CD4-positive, alpha-beta T cell treated with Interleukin-10 for 1 hour (primary cell): ENCODE results near the gene KRT4.
"Not testable (repeated sequence)": the region's sequence is repeated elsewhere in the genome, so short reads cannot be mapped to it uniquely, and the experiment has no call there.

Experiments
- DNase-seq: peaks from one replicate; pipeline ENCODE4 v3.0.0-alpha.2; 2020

The KRT4 gene

DNA sequence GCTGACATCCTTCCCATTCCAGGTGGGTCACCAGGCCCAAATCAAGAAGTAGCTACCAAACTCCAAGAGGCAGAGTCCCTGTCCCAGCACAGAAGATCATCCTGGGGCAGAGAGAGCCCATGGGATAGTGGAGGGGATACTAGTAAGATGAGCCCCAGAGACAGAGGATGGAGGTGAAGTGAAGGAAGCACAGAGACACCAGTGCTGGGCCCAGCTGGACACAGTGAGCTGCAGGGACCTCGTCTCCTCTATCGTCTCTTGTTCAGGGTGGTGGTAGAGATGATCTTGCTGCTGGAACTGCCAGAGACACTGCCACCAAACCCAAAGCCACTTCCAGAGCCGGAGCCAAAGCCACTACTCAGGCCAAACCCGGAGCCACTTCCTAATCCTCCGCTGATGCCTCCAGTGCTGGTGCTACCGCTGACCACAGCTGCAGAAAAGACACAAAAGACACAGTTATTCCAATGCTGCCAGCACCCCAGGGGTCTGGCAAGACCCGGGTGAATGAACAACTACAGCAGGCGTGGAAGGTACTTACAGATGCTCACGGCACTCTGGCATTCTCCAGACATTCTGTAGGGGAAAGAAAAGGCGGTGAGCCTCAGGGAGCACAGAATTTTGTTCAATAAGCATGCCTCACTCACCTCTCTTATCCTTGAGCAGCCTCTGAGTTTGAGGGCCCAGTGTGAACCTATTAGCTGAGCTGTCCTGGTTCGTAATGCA lies 6.9 kb downstream of the KRT4 start:
- DNase-seq = no peak

DNA sequence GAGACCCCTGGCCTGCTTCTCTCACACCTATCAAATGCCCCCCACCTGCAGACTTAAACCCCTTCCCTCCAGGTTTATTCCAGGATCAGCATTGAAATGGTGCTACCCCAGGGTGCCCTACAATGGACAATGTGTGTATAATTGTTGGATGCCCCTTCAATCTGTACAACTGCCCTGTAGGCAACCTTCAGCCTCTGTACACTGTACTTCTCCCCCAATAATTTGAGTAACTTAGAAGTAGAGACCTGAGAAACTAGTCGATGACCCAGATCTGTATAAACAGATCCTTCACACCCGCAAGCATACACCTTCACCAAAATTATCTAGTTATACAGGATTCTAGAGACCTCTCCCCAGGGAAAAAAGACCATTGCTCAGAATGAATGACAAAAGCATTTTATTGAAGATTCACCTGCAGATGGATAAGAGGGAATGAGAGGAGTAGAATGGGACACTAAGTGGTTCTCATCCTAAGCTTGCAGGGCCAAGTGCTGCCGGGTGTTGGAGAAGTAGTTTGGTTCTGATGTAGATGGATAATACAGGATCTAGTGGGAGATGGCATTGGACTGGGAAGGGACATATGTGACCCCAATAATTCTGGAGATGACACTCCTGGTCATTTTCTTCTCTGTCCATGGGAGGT lies 7.6 kb downstream of the KRT4 start:
- no peak for DNase-seq

DNA sequence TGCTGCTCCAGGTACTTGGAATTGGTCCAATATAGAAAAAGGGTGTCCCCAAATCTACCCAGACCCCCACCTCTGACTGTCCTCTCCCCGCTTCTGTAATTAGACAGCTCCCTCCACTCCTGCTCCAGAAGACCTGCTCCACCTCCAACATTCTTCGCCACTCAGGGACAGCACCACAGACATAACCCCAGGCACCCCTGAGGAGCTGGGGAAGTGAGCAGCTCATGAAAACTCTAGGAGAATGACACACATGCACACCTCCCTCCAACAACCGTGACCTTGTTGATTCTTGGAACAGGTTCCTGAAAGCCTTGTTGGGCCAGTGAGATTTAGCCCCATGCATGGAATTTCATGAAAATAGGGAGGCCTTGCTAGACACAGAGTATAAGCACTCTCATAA lies 8.2 kb downstream of the KRT4 start:
- no peak for DNase-seq

DNA sequence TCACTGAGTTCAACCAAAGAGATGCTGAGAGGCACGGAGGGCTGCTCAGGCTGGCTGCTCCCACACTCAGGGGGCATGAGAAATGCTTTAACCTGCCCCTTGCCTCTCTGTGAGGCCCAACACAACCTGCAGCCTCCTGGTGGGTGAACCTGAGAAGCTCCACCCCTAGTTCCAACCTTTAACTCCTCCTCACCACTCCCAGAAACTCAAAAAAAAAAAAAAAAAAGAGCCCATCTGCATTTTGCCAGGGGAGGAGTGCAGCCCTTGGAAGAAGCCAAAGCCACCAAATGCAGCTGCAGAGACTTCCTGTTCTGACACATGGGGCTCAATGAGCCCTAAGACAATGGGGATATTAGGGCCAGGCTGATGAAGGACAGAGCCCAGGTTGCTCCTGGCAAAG lies 8.9 kb downstream of the KRT4 start:
- no peak for DNase-seq

DNA sequence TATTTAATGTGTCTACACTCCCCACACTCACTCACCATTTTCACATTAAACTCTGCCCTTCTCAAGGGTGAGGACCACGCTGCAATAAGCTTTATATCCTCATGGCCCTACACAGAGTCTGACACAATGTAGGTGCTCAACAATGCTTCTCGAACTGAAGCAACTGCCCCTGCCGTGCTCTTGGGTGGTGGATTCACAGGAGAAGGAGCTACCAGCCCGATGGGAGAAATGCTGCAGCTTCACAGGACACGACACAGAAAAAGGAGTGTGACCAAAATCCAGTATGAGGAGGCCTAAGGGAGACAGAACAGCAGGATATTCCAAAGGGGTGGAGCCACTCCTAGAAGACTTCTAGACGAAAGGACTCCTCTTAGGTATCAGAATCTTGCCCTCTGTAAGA lies 11.5 kb downstream of the KRT4 start:
- no peak for DNase-seq

DNA sequence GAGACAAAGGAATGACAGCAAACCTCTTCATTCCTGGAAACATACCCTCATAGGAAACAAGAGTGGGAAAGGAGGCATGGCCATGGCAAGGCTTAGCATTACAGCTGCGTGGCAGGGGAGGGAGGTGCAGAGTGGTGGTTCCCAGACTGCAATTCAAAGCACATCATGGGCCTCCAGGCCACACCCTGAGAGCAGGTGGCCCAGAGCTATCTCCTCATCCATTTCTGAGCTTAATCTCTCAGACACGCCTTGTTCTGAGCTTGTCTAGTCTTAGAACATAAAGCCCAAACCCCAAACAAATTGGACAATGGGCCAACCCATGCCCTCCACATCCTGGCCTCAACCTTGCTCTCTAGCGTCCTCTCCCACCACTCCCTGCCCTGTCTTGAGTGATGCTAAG lies 12.1 kb downstream of the KRT4 start:
- no peak for DNase-seq

DNA sequence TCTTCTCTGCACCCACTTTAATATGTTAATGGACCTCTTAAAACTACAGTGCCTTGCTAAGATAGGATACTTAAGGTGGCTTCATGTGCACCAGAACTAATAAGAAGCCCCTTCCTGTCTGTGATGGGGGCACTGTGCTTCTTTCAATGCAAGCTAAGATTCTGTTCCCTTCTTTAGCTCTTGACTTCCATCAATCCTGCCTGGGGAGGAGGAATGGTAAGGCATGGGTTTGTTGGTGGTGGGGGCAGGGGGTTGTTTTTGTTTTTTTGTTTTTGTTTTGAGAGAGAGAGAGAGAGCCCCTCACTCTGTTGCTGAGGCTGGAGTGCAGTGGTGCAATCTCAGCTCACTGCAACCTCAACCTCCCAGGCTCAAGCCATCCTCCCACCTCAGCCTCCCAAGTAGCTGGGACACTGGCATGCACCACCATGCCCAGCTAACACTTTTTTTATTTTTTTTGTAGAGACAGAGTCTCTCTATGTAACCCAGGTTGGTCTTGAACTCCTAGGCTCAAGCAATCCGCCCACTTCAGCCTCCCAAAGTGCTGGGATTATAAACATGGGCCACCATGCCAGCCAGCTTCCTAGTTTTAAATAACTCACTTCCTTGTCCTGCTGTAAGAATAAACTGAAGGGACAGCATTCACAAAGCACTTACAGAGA lies 13.5 kb downstream of the KRT4 start:
- no peak for DNase-seq

DNA sequence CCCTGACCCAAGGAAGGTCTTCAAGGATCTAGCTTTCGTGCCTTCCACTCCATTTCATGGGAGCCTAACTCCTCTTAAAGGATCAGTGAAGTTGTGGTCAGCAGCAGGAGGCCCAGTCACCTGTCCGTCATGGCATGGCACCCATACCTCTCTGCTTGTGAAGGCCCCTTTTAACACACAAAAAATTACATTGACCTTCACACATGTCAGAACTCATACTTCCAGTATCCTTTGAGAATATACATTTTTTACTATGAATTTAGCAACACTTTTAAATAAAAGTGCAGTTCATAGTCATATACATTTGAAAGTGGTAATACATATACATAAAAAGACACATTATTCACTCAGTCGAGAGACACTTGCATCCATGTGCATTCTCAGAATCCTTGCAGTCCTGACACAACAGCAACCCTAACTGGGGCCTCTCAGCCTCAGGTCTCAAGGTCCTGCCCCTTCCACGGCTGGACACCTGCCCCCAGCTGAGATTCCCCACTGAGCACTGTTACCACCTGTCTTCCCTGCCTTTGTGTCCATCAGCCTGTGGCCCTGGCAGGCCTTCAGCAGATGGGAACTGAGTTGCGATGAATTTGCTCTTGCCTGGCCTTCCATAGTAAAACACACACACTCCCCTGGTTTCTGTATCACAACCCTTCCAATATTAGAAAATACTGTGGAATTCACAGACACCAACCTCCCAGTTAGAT lies 14.3 kb downstream of the KRT4 start:
- DNase-seq = no peak

DNA sequence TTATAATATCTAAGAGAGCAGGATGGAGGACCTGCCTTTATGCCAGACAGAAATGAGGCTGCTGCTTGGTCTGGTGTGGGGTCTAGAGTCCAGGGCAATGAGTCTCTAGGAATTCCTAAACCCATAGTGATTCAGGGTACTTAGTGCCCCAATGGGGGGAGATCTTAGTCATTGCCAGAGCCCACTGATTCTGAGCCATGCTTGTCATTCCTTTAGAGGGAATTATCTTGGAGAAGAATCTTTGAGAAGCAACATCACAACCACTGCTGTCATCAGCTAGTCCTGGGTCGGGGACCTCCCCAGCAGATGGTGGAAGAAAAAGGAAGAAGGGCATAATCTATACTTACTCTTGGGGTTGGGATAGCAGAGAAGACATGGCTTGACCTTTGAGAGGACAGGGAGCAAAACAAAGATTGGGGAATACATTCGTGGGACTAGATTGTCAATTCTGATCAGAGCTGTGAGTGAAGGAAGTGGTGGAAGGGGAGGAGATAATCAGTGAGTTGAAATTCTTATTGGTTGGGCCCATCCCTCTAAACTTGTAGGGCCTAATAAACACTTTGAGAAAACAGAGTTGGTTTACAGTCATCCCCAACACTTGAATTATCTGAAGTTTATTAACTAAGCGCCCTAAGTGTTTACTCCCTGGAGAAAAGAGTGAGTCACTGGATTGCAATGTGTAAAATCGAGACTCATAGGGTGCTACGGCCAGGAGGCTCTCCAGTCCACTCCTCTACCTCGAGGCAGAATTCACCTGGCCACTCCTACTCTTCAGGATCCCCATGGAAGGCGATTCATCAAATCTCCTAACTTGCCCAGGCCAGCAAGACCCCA lies 15.0 kb downstream of the KRT4 start:
- DNase-seq = no peak

DNA sequence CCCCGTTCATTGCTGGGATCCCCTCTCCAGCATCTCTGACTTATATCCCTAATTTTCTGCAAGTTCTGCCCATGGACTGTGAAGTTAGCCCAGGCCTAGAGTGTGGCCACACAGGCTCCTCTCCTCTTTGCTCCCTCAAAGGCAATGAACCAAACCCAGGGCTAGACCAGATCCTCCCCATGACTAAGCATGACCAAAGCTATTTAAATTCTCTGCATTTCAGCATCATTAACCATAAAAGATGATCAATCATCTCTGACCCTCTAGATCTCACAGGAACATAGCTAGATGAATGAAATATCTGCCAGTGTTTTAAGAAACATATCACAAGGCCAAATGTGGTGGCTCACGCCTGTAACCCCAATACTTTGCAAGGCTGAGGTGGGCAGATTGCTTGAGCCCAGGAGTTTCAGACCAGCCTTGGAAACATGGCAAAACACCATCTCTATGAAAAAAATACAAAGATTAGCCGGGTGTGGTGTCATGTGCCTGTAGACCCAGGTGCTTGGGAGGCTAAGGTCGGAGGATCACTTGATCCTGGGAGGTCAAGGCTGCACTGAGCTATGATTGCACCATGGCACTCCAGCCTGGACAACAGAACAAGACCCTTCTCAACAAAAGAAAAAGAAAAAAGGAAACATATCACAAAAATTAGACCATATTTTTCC lies 15.8 kb downstream of the KRT4 start:
- no peak for DNase-seq

DNA sequence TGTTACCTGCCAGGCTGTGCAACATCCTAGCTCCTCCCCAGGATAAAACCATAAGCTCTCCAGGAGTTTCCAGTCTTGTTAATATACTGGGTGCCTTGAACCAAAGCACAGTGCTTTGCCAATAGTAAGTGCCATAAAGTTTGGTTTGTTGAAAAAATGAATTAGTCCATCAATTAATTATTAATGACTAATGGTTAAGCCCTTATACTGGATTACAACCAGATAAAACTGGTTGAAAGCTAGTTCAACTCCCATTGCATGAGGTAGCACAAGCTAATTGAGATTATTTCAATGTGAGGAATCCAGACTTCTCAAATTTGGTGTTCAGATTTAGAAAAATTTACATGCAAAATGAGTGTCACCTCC lies 16.4 kb downstream of the KRT4 start:
- no peak for DNase-seq

DNA sequence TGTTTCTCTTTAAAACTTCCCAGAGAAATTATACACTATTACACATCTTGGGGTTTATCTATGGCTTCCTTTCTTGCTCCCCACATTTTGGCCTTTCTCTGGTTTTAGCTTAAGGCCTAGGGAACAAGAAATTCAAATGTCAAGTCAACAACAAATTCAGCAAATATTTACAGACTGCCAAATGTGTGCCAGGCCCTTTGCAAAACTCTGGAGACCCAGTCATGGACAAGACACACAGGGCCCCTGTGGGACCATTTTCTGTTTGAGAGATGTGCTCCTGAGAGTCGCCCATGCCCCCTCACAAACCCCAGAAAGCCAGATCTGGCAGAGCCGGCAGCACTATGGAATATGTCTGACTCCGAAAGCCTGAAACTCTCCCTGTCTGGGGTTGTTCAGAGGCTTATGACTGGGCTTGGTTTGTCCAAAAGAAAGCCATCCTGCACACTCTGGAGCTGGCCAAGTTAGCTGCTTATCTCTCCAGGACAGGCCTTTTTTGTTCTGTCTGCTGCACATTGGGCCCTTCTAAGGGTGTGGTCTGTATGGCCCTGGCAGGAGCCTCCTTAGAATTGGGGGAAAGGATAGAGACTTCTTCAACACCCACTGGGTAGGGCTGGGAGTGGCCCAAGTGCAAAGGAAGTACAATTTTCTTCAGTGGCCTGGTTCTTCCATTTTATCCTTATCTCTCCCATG lies 16.9 kb downstream of the KRT4 start:
- DNase-seq = no peak

DNA sequence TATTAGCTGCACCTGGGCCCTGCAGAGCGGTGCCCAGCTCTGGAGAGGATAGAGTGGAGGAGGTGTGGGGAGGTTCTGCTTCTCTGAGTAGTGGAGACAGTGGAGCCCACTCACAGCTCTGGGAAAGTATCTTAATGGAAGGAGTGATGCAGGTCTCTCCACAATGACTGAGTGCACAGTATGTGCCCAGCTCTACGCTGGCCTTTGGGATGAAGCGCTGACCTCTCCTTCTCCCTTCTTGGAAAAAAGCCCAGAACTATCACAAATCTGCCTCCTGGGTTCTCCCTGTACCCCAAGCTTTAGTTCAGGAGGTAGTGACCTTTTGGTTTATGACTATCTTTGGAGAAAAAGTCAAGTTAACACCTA lies 17.5 kb downstream of the KRT4 start:
- no peak for DNase-seq

DNA sequence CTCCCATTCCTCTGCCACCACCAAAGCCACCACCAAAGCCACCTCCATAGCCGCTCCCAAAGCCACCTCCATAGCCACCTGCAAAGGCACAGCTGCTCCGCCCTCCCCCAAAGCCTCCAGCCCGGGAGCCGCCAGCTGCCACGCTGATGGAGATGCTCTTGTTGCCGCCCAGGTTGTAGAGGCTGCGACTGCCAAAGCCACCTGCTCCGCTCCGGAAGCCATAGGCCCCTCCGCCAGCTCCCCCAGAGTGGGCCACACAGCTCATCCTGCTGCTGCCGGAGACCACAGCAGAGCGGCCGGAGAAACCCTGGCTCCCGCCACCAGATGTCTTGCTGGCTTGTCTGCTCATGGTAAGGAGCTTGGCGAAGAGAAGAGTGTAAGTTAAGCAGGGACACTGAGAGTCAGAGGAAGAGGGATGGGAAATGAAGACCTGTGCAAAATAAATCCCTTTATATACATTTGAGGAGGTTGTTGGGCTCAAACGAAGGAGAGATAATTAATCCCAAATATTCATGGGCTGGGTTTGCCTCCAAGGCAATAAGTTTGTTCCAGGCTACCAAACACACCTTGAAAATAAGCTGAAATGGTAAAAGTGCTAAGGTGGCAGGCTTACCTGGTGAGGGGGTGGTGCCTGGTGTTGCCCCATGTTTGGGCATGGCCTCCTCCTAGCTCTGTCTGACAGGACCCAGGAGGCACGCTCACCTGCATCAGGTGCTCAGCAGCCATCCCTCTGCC lies 18.1 kb downstream of the KRT4 start, which contains the start of gene KRT3:
TSS of gene KRT3 (minus strand) at position 424 of the 735 bp plus-strand sequence. CDS start at position 349, 75 bp downstream.
- DNase-seq = no peak

DNA sequence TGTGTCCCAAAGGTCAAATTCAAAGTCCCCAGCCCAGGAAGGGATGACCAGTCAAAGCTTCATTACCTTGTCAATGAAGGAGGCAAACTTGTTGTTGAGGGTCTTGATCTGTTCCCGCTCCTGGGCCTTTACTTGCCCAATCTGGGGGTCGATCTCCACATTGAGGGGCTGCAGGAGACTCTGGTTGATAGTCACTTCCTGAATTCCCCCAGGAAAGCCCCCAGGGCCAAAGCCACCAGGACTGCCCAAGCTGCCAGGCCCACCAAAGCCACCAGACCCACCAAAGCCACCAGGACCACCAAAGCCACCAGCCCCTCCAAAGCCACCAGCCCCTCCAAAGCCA lies 18.6 kb downstream of the KRT4 start:
- not testable (repeated sequence) for DNase-seq

DNA sequence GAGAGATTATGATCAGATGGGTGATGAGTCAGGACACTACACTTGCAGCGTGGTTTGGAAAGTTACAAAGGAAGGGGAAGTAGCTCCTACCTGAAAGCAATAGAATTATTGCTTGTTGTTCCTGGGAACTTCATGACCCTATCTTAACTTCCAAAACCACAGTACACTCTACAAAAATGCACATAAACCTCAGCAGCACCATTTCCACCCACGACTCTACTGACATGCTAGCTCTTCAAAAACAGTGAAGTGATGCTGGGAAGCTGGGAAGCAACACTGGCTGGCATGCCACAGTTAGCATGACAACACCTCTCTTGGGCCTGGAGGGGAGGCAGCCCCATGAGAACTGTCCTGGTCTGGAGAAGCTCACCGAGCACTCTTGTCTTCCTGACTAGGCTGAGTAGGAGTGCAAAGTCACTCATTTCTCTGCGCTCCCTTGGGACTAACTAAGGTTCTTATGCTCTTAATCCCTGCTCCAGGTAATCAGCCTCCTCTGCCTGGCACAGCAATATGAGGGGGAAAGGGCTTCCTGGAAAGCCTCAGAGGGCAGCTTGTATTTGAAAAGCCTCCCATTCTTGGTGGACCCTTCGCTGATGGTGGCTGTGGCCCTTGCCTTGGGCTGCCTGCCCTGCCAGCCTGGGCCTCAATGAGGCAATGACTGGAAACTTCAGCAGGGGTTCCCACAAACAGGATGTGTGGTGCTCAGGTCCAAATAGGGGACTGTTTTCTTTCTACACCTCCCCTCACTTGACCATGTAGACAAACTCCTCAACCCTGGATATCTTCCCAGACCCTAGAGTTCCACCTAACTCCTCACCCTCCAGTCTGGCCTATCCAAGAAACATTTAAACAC lies 19.2 kb downstream of the KRT4 start:
- no peak for DNase-seq

DNA sequence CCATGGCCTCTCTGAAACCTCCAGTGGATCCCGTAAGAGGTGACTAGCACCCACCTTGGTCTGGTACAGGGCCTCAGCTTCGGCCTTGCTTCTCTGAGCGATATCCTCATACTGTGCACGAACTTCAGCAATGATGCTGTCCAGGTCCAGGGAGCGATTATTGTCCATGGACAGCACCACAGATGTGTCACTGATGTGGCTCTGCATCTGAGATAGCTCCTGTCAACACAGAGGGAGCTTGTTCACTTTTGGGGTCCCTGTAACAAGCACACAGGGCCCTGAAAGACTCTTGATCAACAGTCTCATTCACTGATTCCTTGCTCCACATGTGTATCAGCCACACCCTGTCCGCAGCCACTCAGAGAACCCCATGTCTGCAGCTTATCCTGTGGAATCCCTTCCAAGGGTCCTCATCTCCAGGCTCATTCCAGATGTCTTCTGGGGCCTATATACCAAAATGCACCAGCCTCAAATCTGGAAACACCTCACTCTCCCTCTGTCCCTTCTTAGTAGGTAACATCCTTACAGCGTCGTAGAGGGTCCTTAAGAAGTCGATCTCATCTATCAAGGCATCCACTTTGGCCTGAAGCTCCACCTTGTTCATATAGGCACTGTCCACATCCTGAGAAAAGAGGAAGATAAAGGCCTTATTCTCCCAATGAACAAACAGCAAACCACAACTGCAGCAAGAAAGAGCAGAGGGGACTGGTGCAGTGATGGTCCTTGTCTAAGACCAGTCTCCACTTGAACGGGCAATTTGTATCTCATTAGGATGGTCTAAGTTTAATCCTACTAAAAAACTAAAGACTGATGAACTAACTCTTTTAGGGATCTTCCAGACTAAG lies 21.5 kb downstream of the KRT4 start:
- DNase-seq = no peak

DNA sequence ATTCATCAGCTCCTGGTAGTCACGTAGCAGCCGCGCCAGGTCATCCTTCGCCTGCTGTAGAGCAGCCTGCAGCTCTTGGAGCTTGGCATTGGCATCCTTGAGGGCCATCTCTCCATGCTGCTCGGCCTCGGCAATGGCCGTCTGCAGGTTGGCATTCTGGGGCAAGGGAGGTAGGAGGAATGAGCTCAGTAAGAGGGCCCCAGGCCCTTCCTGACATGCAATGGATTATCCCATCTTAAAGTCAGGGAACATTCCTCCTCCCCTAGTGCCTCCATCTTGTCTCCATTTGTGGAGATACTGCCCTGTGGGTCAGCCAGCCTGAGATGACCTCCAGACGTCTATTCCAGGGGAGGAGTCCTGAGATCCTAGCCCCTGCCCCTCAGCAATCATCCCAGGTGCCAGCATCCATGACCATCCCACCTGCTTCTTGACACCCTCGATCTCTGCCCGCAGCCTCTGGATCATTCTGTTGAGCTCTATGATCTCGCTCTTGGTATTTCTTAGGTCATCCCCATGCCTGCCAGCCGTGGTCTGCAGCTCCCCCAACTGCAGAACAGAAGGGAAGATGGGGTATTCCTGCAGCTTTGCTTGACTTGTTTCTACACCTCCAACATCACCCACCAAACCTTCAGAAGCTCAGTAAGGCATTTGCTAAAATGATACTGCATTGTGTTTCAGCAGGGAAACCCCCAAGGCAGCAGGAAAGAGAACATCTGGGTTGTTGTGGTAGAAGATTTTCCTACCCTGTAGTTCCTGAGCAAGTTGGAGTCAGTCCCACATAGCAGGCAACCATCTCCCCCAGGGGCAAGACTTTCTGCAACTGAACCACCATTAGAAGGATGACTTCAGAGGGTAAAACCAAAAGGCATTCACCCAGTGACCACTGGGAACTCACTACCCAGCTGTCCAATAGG lies 22.4 kb downstream of the KRT4 start:
- no peak for DNase-seq
